HepG2 (cell line): ENCODE measurements around the gene SMIM36. TPM values are rescaled to one million over a fixed set of nuclear protein-coding genes. Genes with fewer than 3 reads are reported as not detected.
A peak's percentile ranks its signal among the peaks of the same experiment; 100 is the strongest.

Experiments
- BHLHE40 ChIP-seq: IDR thresholded peaks from 2 replicates; pipeline ENCODE4 v1.6.1; 2011; ENCODE audit warnings: low read length, improper control_type of control experiment
- CCAR2 ChIP-seq: fragments of 200-400 bp; formaldehyde crosslinking; optimal IDR thresholded peaks from 2 replicates; pipeline ENCODE3; 2018; ENCODE audit warnings: low read depth, mild to moderate bottlenecking, low read length, moderate library complexity
- CREB3 ChIP-seq: sonication (generic); formaldehyde crosslinking; IDR thresholded peaks from 2 replicates; pipeline ENCODE4 v1.5.0; 2020; ENCODE audit warnings: missing genetic modification reagents
- HINFP ChIP-seq: sonication (generic); formaldehyde crosslinking; IDR thresholded peaks from 2 replicates; pipeline ENCODE4 v1.4.0; 2020; ENCODE audit warnings: low read depth, mild to moderate bottlenecking, missing genetic modification reagents
- HNRNPH1 ChIP-seq: fragments of 200-400 bp; formaldehyde crosslinking; optimal IDR thresholded peaks from 2 replicates; pipeline ENCODE3; 2017; ENCODE audit warnings: mild to moderate bottlenecking, low read depth, low read length
- JARID2 ChIP-seq: sonication (generic); formaldehyde crosslinking; IDR thresholded peaks from 2 replicates; pipeline ENCODE4 v1.8.1; 2023; ENCODE audit warnings: missing genetic modification reagents, inconsistent platforms; ENCODE audit not compliant: insufficient replicate concordance
- MXD4 ChIP-seq: IDR thresholded peaks from 2 replicates; pipeline ENCODE4 v1.6.1; 2016; ENCODE audit warnings: mild to moderate bottlenecking, missing biosample characterization, missing genetic modification reagents
- NFIB ChIP-seq: sonication (generic); formaldehyde crosslinking; IDR thresholded peaks from 2 replicates; pipeline ENCODE4 v1.9.0; 2021; ENCODE audit warnings: missing genetic modification reagents, mild to moderate bottlenecking, borderline replicate concordance
- RARA ChIP-seq: IDR thresholded peaks from 2 replicates; pipeline ENCODE4 v1.6.1; 2016; ENCODE audit warnings: missing genetic modification reagents, missing compliant biosample characterization
- SKI ChIP-seq: fragments of 450-650 bp; IDR thresholded peaks from one replicate; pipeline ENCODE4 v1.6.1; 2018; ENCODE audit warnings: mild to moderate bottlenecking; ENCODE audit not compliant: partially characterized antibody
- SMAD9 ChIP-seq: sonication (generic); formaldehyde crosslinking; IDR thresholded peaks from 2 replicates; pipeline ENCODE4 v1.5.1; 2020; ENCODE audit warnings: mild to moderate bottlenecking, missing genetic modification reagents
- TBX3 ChIP-seq: fragments of 450-650 bp; IDR thresholded peaks from 2 replicates; pipeline ENCODE4 v1.6.1; 2017; ENCODE audit warnings: antibody characterized with exemption, mild to moderate bottlenecking, inconsistent platforms, borderline replicate concordance
- TCF7L2 ChIP-seq: IDR thresholded peaks from 2 replicates; pipeline ENCODE4 v1.6.1; 2011; ENCODE audit warnings: mild to moderate bottlenecking, low read depth, low read length, moderate library complexity
- THAP9 ChIP-seq: sonication (generic); formaldehyde crosslinking; IDR thresholded peaks from 2 replicates; pipeline ENCODE4; 2020; ENCODE audit warnings: missing genetic modification reagents, mild to moderate bottlenecking, borderline replicate concordance
- UBTF ChIP-seq: sonication (generic); formaldehyde crosslinking; IDR thresholded peaks from 2 replicates; pipeline ENCODE4 v1.4.0; 2020; ENCODE audit warnings: mild to moderate bottlenecking, missing genetic modification reagents
- ZNF281 ChIP-seq: sonication (generic); formaldehyde crosslinking; IDR thresholded peaks from 2 replicates; pipeline ENCODE4 v1.4.0; 2020; ENCODE audit warnings: missing genetic modification reagents, borderline replicate concordance
- ZNF33B ChIP-seq: sonication (generic); formaldehyde crosslinking; IDR thresholded peaks from 2 replicates; pipeline ENCODE4 v1.5.1; 2020; ENCODE audit warnings: mild to moderate bottlenecking, missing genetic modification reagents
- ZSCAN9 ChIP-seq: IDR thresholded peaks from 2 replicates; pipeline ENCODE4 v1.6.1; 2016; ENCODE audit warnings: borderline replicate concordance
- polyA plus RNA-seq, 8 experiments: library from polyadenylated mRNA; depleted of rRNA in 3 of 8; stranded (reverse) in 7 of 8; unstranded in 1 of 8; fragments of >200 nt; fragmentation: Illumina TruSeq in 4 of 8; extraction: Trizol in 4 of 8; gene quantifications; 2 replicates each; pipeline versions ENCODE4 v1.2.1 to v1.2.3, GENCODE V29; 2011 to 2016; ENCODE audit warnings: low read depth in 4 of 8, missing spikeins in 1 of 8, mixed read lengths in 1 of 8; ENCODE audit not compliant: insufficient read depth in 1 of 8
- total RNA-seq, 5 experiments: library from RNA; depleted of rRNA; stranded (reverse); fragments of >200 nt; fragmentation: Illumina TruSeq; extraction: Trizol; gene quantifications; 2 replicates each; pipeline ENCODE4 v1.2.3, GENCODE V29; 2016; ENCODE audit warnings: low read depth in 1 of 5

The SMIM36 gene
- total and polyA plus RNA-seq, 2 of the 13 experiments (the other 11 are each of a cell fraction or from before 2014, with no cell fraction given): not detected

- TF ChIP-seq BHLHE40 (no peak), UBTF (CRISPR knock-in tag) (peak; percentile 47; the same call in 1 of the 2 replicates), ZSCAN9 (CRISPR knock-in tag) (peak; percentile 61; the same call in 1 of the 2 replicates), CCAR2 (no peak), ZNF33B (CRISPR knock-in tag) (no peak; the same call in 1 of the 2 replicates), THAP9 (no peak), HINFP (no peak), SMAD9 (CRISPR knock-in tag) (no peak), JARID2 (CRISPR knock-in tag) (no peak), RARA (CRISPR knock-in tag) (peak; percentile 63), NFIB (CRISPR knock-in tag) (no peak), CREB3 (CRISPR knock-in tag) (no peak), TCF7L2 (peak; percentile 49; the same call in 1 of the 2 replicates), ZNF281 (CRISPR knock-in tag) (peak; percentile 88), HNRNPH1 (no peak), MXD4 (CRISPR knock-in tag) (no peak), SKI (no peak), TBX3 (no peak)
These were observed 66.5 kb downstream of the SMIM36 start (continued) for GRCh38 chr17:55444471-55445441.
